Gastrocnemius medialis (tissue), 4 donors: ENCODE data around the gene HACL1. TPM values are rescaled to one million over a fixed set of nuclear protein-coding genes. Genes with fewer than 3 reads are reported as not detected.

ENCODE experiments used
- ATAC-seq, 2 donors: fragments of 150-250 bp; one replicate each; pipeline ENCODE4 v1.9.1; 2016
- DNase-seq, 2 donors: peaks; one replicate each; pipeline ENCODE4 v3.0.0-alpha.2; 2019
- H3K27ac ChIP-seq, 4 donors: fragments of 200-600 bp; sonication (generic); 1 replicate in 1 of 4; 2 replicates in 3 of 4; pipeline ENCODE4 v1.5.1; 2016 to 2018; ENCODE audit warnings: mild to moderate bottlenecking in 2 of 4, moderate library complexity in 1 of 4
- H3K27me3 ChIP-seq, 3 donors: fragments of 200-600 bp; sonication (generic) in 2 of 3; 1 replicate in 1 of 3; 2 replicates in 2 of 3; pipeline versions ENCODE4 v1.5.1 to v1.6.0; 2016 to 2019; ENCODE audit warnings: mild to moderate bottlenecking in 1 of 3, moderate library complexity in 1 of 3
- H3K36me3 ChIP-seq, 2 donors: fragments of 200-600 bp; sonication (generic) in 1 of 2; one replicate each; pipeline ENCODE4 v1.5.1; 2017 to 2018
- H3K4me1 ChIP-seq, 2 donors: fragments of 200-600 bp; sonication (generic) in 1 of 2; one replicate each; pipeline ENCODE4 v1.5.1; 2016 to 2017; ENCODE audit warnings: mild to moderate bottlenecking in 2 of 2
- H3K4me3 ChIP-seq, 4 donors: fragments of 200-600 bp; sonication (generic) in 3 of 4; 1 replicate in 1 of 4; 2 replicates in 3 of 4; pipeline ENCODE4 v1.5.1; 2016 to 2019; ENCODE audit warnings: mild to moderate bottlenecking in 2 of 4
- H3K9me3 ChIP-seq, 3 donors: fragments of 200-600 bp; sonication (generic) in 2 of 3; 1 replicate in 1 of 3; 2 replicates in 2 of 3; pipeline ENCODE4 v1.5.1; 2016 to 2019
- CTCF ChIP-seq, 5 experiments: fragments of 450-650 bp in 3 of 5; fragments of 200-600 bp in 2 of 5; sonication (generic) in 2 of 5; IDR thresholded peaks in 4 of 5; conservative IDR thresholded peaks in 1 of 5; 1 replicate in 4 of 5; 2 replicates in 1 of 5; pipeline ENCODE4 v1.5.1; 2016 to 2019; ENCODE audit warnings: antibody characterized with exemption in 5 of 5, mild to moderate bottlenecking in 3 of 5, moderate library complexity in 3 of 5
- POLR2A ChIP-seq, 2 donors: fragments of 450-650 bp; IDR thresholded peaks; one replicate each; pipeline ENCODE4 v1.6.1; 2017; ENCODE audit warnings: antibody characterized with exemption in 2 of 2, mild to moderate bottlenecking in 2 of 2, moderate library complexity in 2 of 2
- in situ Hi-C, 4 donors: fragments of 200-750 bp; cut with MboI; loops; one replicate each; pipeline versions ENCODE4 v1.15.0 to v1.8.0; 2017; ENCODE audit warnings: low sequenced_read_pairs in 4 of 4
- intact Hi-C: fragments of 100-400 bp; cut with DNase I; formaldehyde crosslinking; loops from one replicate; pipeline ENCODE4 v1.15.1; 2023; ENCODE audit warnings: low total_unique reads
- total RNA-seq, 4 donors: library from RNA; depleted of rRNA; stranded (reverse); fragments of >200 nt; gene quantifications; one replicate each; pipeline versions ENCODE4 v1.1.0 to v1.2.3, GENCODE V29; 2016

The HACL1 gene
- total RNA-seq, 4 donors from 2014 or later = 23.5 to 27.1 (median 24.5) TPM

DNA sequence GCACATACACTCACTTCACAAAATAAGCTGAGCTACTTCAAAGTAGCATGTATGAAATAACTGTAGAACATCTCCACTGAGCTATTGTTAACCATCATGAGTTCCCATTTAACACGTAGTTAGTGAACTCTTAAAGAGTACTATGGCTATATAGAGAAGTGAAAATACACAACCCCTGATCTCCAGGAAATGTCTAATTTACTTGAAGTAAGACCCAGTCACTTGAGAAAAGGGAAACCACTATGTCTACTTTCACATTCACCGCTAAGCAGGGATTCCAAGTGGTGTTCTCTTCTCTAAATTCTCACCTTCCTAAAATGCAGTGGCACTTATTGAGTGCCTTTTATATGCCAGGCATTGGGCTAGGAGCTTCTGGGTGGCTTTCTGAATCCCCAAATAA lies 44.9 kb downstream of the HACL1 start:
- H3K36me3 ChIP-seq = peaks cover 0 to 7% of the 10 kb centered on the region in 2 donors
- no peaks in the 10 kb centered on the region for H3K27me3 ChIP-seq
- H3K4me3 ChIP-seq = no peak overlapping the region
- H3K9me3 ChIP-seq = no peaks in the 10 kb centered on the region
- H3K27ac ChIP-seq = no peak overlapping the region
- TF ChIP-seq CTCF (IDR thresholded peaks at IDR 0.05 in 4 of 5, conservative IDR thresholded peaks at IDR 0.05 in 1 of 5) = no peak
- no peak for TF ChIP-seq POLR2A (IDR thresholded peaks at IDR 0.05)
- ATAC-seq (no peak), DNase-seq (no peak)
- intact Hi-C loops = loop anchor here (10.0 kb wide), 1 partner anchor 442 kb away; no protein-coding TSS in a partner anchor
- in situ Hi-C loops = loop anchor here (10.0 to 25.0 kb wide), 5 partner anchors 92 to 352 kb away; partner anchors contain the start of genes CAPN7 (in 4 of the 4), EAF1 (in 3 of the 4) and METTL6 (in 3 of the 4)
- H3K4me1 ChIP-seq = peaks cover 3% of the 10 kb centered on the region in 2 donors

DNA sequence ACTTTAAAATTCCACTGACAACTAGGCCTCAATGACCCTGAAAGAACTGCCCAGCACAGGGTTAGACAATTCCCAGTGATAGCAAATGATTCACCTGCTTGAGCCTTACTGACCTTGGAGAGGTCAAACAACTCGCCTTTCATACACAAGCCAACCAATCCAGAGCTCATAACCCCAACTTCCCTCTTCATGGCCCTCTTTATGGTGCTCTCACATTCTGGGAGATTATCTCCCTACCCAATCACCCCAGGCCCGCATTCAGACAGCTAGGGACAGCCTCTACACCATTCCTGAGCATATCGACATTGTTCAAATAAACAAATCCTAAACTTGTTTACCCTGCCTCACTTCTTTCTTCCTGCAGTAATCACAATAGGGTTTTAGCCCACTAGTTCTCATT lies 47.6 kb downstream of the HACL1 start:
- no peak overlapping the region for H3K4me3 ChIP-seq
- TF ChIP-seq CTCF (IDR thresholded peaks at IDR 0.05 in 4 of 5, conservative IDR thresholded peaks at IDR 0.05 in 1 of 5) = no peak
- in situ Hi-C loops = loop anchor here (10.0 to 25.0 kb wide), 5 partner anchors 89 to 349 kb away; partner anchors contain the start of genes CAPN7 (in 4 of the 4), EAF1 (in 3 of the 4) and METTL6 (in 3 of the 4)
- H3K9me3 ChIP-seq = no peaks in the 10 kb centered on the region
- intact Hi-C loops = loop anchor here (5.0 to 10.0 kb wide), 2 partner anchors 351 to 439 kb away; no protein-coding TSS in a partner anchor
- H3K27ac ChIP-seq = peak overlapping the region in 3 of 4 donors; percentile 13 to 26 (median 26)
- DNase-seq (peak in 1 of 2 donors; percentile 25), ATAC-seq (peak; percentile 73 to 90)
- no peaks in the 10 kb centered on the region for H3K36me3 ChIP-seq
- H3K27me3 ChIP-seq = no peaks in the 10 kb centered on the region
- peaks cover 3% of the 10 kb centered on the region in 2 donors for H3K4me1 ChIP-seq

- DNase-seq = no peak
- Histone ChIP-seq H3K4me1 (no peaks in the 10 kb centered on the region), H3K9me3 (no peaks in the 10 kb centered on the region), H3K4me3 (no peak overlapping the region), H3K36me3 (no peaks in the 10 kb centered on the region), H3K27me3 (no peaks in the 10 kb centered on the region), H3K27ac (no peak overlapping the region)
- intact Hi-C loops (loop anchor here (5.0 to 10.0 kb wide), 2 partner anchors 350 to 437 kb away; no protein-coding TSS in a partner anchor), in situ Hi-C loops (loop anchor here (10.0 to 25.0 kb wide), 5 partner anchors 87 to 347 kb away; partner anchors contain the start of genes CAPN7 (in 4 of the 4), EAF1 (in 3 of the 4) and METTL6 (in 3 of the 4))
- TF ChIP-seq CTCF (IDR thresholded peaks at IDR 0.05 in 4 of 5, conservative IDR thresholded peaks at IDR 0.05 in 1 of 5) (no peak), POLR2A (IDR thresholded peaks at IDR 0.05) (no peak)
- no peak for ATAC-seq
These were observed 49.5 kb downstream of the HACL1 start for GRCh38 chr3:15551902-15552301.

- DNase-seq (no peak), ATAC-seq (no peak)
- Histone ChIP-seq H3K36me3 (no peaks in the 10 kb centered on the region), H3K4me1 (no peaks in the 10 kb centered on the region), H3K4me3 (no peak overlapping the region), H3K27me3 (no peaks in the 10 kb centered on the region), H3K9me3 (no peaks in the 10 kb centered on the region), H3K27ac (no peak overlapping the region)
- in situ Hi-C loops (loop anchor here (10.0 to 25.0 kb wide), 5 partner anchors 85 to 345 kb away; partner anchors contain the start of genes CAPN7 (in 4 of the 4), EAF1 (in 3 of the 4) and METTL6 (in 3 of the 4)), intact Hi-C loops (loop anchor here (5.0 to 10.0 kb wide), 2 partner anchors 348 to 435 kb away; no protein-coding TSS in a partner anchor)
- TF ChIP-seq CTCF (IDR thresholded peaks at IDR 0.05 in 4 of 5, conservative IDR thresholded peaks at IDR 0.05 in 1 of 5) (no peak), POLR2A (IDR thresholded peaks at IDR 0.05) (no peak)
These were observed 51.5 kb downstream of the HACL1 start for GRCh38 chr3:15549846-15550245.
